Stimulated activated CD4-positive, alpha-beta T cell treated with anti-CD3 and anti-CD28 coated beads, Interleukin-1b, Interleukin-23, amount 100 ng/mL, for 1 hour (primary cell): ENCODE results near the gene PTPRK.

Source experiments
- DNase-seq, 2 donors: peaks; one replicate each; pipeline ENCODE4 v3.0.0-alpha.2; 2020; ENCODE audit warnings: low read depth in 2 of 2

PTPRK gene

GRCh38 chr6:127923135-127923534 lies 597.3 kb downstream of the PTPRK start:
- DNase-seq: no peak

GRCh38 chr6:127921982-127922381 lies 598.4 kb downstream of the PTPRK start:
- no peak for DNase-seq

GRCh38 chr6:127920804-127921203 lies 599.6 kb downstream of the PTPRK start:
- no peak for DNase-seq
